Uterus (tissue), 2 donors: ENCODE measurements around the gene EPC2.
"Not testable (repeated sequence)": the region's sequence is repeated elsewhere in the genome, so short reads cannot be mapped to it uniquely, and the experiment has no call there.

ENCODE experiments used
- CTCF ChIP-seq, 4 experiments: fragments of 200-600 bp in 2 of 4; fragments of 450-650 bp in 2 of 4; sonication (generic) in 2 of 4; IDR thresholded peaks; one replicate each; pipeline ENCODE4 v1.5.1; 2016 to 2019; ENCODE audit warnings: antibody characterized with exemption in 4 of 4, mild to moderate bottlenecking in 2 of 4, moderate library complexity in 1 of 4
- POLR2A ChIP-seq, 2 donors: fragments of 450-650 bp; IDR thresholded peaks; one replicate each; pipeline ENCODE4 v1.6.1; 2016; ENCODE audit warnings: antibody characterized with exemption in 2 of 2, mild to moderate bottlenecking in 1 of 2, moderate library complexity in 1 of 2

GRCh38 chr2:148662332-148662731 lies 17.8 kb downstream of the EPC2 start:
- not testable (repeated sequence) for TF ChIP-seq CTCF, POLR2A (IDR thresholded peaks at IDR 0.05)
